ENCODE measurements around the gene FLT3.
A peak's percentile ranks its signal among the peaks of the same experiment; 100 is the strongest.

The FLT3 gene

DNA sequence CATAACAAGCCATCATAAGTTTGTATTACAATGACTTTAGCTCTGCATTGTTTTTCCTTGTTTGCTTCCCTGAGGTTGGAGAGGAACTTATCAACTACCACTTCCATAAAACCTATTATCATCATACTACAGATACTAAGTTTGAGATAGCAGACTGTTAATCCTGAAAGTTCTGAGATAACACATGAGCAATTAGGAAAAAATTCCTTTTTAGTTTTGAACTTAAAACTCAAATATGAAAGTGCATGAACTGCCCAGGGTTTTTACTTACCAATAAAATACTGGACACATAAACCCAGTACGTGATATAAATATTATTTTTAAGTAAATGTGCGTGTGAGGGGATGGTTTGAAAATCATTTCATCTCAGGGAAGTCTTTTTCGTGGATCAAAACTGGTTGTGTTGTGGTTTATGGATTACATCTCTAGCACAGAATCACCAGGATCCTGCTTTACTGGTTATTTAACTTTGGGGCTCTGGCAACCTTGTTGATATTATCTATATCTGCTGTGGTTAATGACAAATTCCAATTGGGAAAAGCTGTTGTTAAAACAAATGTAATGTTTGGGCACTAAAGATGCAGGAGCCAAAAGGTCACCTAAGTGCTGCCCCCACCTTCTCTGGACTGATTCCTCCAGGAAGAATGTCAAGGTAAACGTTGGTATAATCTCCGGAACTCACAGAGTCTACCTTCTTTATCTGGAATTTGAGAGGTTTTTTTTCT is 143.6 kb downstream of the FLT3 start:
- DNase-seq: no peak

DNA sequence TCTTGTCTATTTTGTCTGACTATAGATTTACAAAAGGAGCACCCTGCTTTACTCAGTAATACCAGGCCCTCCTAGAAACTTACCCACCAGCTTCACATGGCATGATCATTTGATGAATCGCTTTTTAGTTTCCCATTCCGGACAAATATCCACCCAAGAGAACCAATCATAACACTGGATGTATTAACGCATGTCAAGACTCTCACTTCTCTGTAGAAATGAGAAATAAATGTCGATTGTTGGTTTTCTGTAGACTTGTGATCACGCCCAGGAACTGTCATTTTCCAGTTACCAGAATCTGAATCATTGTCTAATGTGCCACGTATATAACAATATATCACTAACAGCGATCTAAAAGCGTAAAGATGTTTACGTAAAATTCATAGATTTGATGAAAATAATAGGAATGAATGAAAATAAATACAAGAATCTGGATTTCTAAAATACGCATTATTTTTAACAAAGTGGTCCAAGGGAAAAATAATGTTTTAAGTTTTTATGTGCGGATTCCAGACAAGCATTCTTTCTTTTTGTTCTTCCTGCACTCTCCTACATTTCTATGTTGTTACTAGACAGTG is 145.3 kb downstream of the FLT3 start:
- DNase-seq: no peak

DNA sequence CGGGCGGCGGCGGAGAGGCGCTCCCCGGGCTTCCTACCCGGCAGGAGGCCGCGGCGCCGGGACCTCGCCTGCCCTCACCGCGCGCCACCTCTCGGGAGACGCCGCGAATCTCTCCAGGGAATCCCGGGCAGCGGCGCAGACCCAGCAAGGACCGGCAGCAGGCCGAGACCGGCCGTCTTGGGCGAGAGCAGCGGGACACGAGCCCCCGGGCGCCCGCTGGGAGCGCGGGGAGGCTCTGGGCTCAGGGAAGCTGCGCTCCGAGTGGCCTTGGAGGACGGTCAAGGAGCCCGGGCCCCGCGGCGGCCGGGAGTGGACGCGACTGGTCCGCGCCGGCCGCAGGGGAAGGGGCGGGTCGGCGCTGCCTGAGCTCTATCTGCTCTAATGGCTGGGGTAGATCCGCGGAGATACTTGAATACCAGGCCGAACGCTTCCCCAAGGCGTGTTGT is 145.9 kb downstream of the FLT3 start:
- no peak for DNase-seq

DNA sequence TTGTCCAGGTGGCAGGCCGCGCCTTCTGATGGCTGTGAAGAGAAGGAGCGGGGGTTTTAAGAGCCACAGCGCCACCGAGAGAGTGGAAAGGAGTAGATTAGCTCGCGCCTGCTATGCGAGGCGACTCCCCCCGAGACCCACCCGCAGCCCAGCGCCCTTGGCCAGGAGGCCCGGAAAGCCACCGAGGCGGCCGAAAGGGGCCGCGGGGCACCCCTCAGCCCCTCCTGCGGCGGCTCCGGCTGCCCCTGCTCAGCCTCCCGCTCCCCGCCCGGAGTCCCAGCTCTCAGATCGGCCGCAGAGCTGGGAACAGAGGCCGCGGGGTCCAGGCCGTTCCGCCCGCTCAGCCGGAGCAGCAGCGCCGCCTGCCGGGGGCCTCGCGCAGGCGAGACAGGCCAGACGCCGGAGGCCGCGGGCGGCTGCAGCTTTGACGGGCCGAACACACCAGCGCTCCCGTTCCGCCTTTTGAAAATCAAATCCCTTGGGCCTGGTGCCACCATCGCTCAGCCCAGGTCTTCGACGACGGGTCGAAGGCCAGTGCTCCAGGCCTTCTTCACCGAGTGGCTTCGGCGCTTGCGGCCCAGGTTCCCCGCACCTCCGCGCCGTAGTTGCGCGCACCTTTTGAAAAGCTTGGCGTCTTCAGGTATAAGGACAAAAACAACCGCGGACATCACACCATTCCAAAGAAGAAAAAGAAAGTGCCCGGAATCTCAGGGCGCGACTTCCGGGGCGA is 146.5 kb downstream of the FLT3 start:
- peak; percentile 44 for DNase-seq

Data from CD4-positive, alpha-beta T cell treated with Interleukin-10 for 1 hour (primary cell).